Heart left ventricle (tissue), 13 donors: ENCODE measurements around the gene ATP4A.
"Not testable (repeated sequence)": the region's sequence is repeated elsewhere in the genome, so short reads cannot be mapped to it uniquely, and the experiment has no call there.

Source experiments
- CTCF ChIP-seq, 12 donors: fragments of 200-600 bp; sonication (generic) in 4 of 12; IDR thresholded peaks; one replicate each; pipeline versions ENCODE4 v1.5.0 to v1.8.0; 2018 to 2022; ENCODE audit warnings: antibody characterized with exemption in 12 of 12, mild to moderate bottlenecking in 5 of 12
- POLR2A ChIP-seq, 2 donors: fragments of 450-650 bp; IDR thresholded peaks; one replicate each; pipeline ENCODE4 v1.6.1; 2017; ENCODE audit warnings: antibody characterized with exemption in 2 of 2, mild to moderate bottlenecking in 2 of 2, moderate library complexity in 2 of 2
- donor health status: ischemic (EF 13 %, LVEDD 7.1; RV severe dilation, severe dysfunction).
- donor health status: DM: no; HTN: yes; CAD: no.
- donor health status: DM: no; HTN: no; CAD: no.
- donor health status: ischemic (EF 25% LVEDD 6.9; RV normal size, moderate dysfunction).
- donor health status: ischemic (EF 25% LVEDD 5.7; RV mildly dilated, moderate dysfunction).
- donor health status: ischemic (EF 35%, LVEDD 5.7; RV mildly dilated, moderate dysfunction).
- donor health status: nonischemic (EF 11% LVEDD 7.7; RV severe dilation, severe dysfunction).
- donor health status: DM: yes; HTN: yes; CAD: no.
- donor health status: PGD.
- donor health status: ischemic (EF 29% LVEDD 5.4; RV normal size, mild dysfunction).
- donor health status: nonischemic (EF 23%, LVEDD 6.1; RV moderate dilation, normal function).

DNA sequence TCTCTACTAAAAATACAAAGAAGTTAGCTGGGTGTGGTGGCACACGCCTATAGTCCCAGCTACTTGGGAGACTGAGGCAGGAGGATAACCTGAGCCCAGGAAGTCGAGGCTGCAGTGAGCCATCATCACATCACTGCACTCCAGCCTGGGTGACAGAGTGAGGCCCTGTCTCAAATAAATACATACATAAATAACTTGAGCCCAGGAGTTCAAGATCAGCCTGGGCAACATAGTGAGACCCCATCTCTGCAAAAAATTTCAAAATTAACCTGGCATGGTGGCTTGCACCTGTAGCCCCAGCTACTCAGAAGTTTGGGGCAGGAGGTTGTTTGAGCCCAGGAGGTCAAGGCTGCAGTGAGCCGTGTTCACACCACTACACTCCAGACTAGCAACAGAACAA, 31.6 kb upstream of the ATP4A start:
- not testable (repeated sequence) for TF ChIP-seq CTCF, POLR2A (IDR thresholded peaks at IDR 0.05)
